Neutrophil (primary cell): Measurements from ENCODE around the gene NAT14.

Source experiments
- H3K27ac ChIP-seq: fragments of 200-600 bp; sonication (generic); 2 replicates; pipeline ENCODE4 v1.5.1; 2016; ENCODE audit warnings: mild to moderate bottlenecking, moderate library complexity
- H3K27me3 ChIP-seq: fragments of 200-600 bp; sonication (generic); 2 replicates; pipeline ENCODE4 v1.6.0; 2016; ENCODE audit warnings: mild to moderate bottlenecking
- H3K36me3 ChIP-seq: fragments of 200-600 bp; sonication (generic); 2 replicates; pipeline ENCODE4 v1.5.1; 2017
- H3K4me1 ChIP-seq, 2 experiments: fragments of 200-600 bp in 1 of 2; sonication (generic) in 1 of 2; 1 replicate in 1 of 2; 2 replicates in 1 of 2; pipeline versions ENCODE4 v1.5.1 to v1.6.1; 2013 to 2016; ENCODE audit warnings: low read depth in 1 of 2, low read length in 1 of 2, mild to moderate bottlenecking in 1 of 2, moderate library complexity in 1 of 2; ENCODE audit not compliant: control insufficient read depth in 1 of 2, insufficient read depth in 1 of 2
- H3K4me3 ChIP-seq, 2 experiments: fragments of 200-600 bp in 1 of 2; sonication (generic) in 1 of 2; 1 replicate in 1 of 2; 2 replicates in 1 of 2; pipeline ENCODE4 v1.5.1; 2013 to 2016; ENCODE audit warnings: low read depth in 1 of 2, low read length in 1 of 2, mild to moderate bottlenecking in 1 of 2, moderate library complexity in 1 of 2
- H3K9me3 ChIP-seq: fragments of 200-600 bp; sonication (generic); 2 replicates; pipeline ENCODE4 v1.5.1; 2016
- CTCF ChIP-seq: fragments of 200-600 bp; sonication (generic); IDR thresholded peaks from 2 replicates; pipeline ENCODE4 v1.5.1; 2016; ENCODE audit warnings: antibody characterized with exemption

The NAT14 gene

GRCh38 chr19:55451965-55452748 lies 32.8 kb upstream of the NAT14 start:
- TF ChIP-seq CTCF: no peak
- Histone ChIP-seq H3K27ac (no peak overlapping the region), H3K9me3 (no peaks in the 10 kb centered on the region), H3K4me3 (no peak overlapping the region), H3K36me3 (no peaks in the 10 kb centered on the region), H3K27me3 (peaks cover 67% of the 10 kb centered on the region), H3K4me1 (no peaks in the 10 kb centered on the region)

GRCh38 chr19:55452749-55453346 lies 32.1 kb upstream of the NAT14 start:
- Histone ChIP-seq H3K36me3 (no peaks in the 10 kb centered on the region), H3K9me3 (no peaks in the 10 kb centered on the region), H3K4me1 (no peaks in the 10 kb centered on the region), H3K27me3 (peaks cover 60% of the 10 kb centered on the region), H3K4me3 (no peak overlapping the region), H3K27ac (no peak overlapping the region)
- no peak for TF ChIP-seq CTCF

GRCh38 chr19:55453511-55454260 lies 31.3 kb upstream of the NAT14 start:
- no peak for TF ChIP-seq CTCF
- H3K27me3 ChIP-seq: peaks cover 53% of the 10 kb centered on the region

GRCh38 chr19:55454787-55455243 lies 30.2 kb upstream of the NAT14 start:
- Histone ChIP-seq H3K4me1 (no peaks in the 10 kb centered on the region), H3K9me3 (no peaks in the 10 kb centered on the region), H3K4me3 (no peak overlapping the region), H3K27ac (no peak overlapping the region), H3K36me3 (no peaks in the 10 kb centered on the region), H3K27me3 (peaks cover 43% of the 10 kb centered on the region)
- TF ChIP-seq CTCF: peak; percentile 25

More at GRCh38 chr19:55453511-55454260, 31.3 kb upstream of the NAT14 start:
- no peaks in the 10 kb centered on the region for H3K9me3 ChIP-seq
- no peak overlapping the region for H3K27ac ChIP-seq
- H3K36me3 ChIP-seq: no peaks in the 10 kb centered on the region
- H3K4me3 ChIP-seq: no peak overlapping the region
- no peaks in the 10 kb centered on the region for H3K4me1 ChIP-seq

- Histone ChIP-seq H3K4me3 (no peak overlapping the region), H3K9me3 (no peaks in the 10 kb centered on the region), H3K36me3 (no peaks in the 10 kb centered on the region), H3K27ac (no peak overlapping the region), H3K4me1 (no peaks in the 10 kb centered on the region), H3K27me3 (peaks cover 36% of the 10 kb centered on the region)
- no peak for TF ChIP-seq CTCF
Observed at GRCh38 chr19:55455576-55456235, 29.3 kb upstream of the NAT14 start.
